ENCODE data around the gene TMEM218. TPM values are rescaled to one million over a fixed set of nuclear protein-coding genes. Genes with fewer than 3 reads are reported as not detected.

The TMEM218 gene
- total RNA-seq, 1 experiment from 2014 or later, result 17.9 TPM

DNA sequence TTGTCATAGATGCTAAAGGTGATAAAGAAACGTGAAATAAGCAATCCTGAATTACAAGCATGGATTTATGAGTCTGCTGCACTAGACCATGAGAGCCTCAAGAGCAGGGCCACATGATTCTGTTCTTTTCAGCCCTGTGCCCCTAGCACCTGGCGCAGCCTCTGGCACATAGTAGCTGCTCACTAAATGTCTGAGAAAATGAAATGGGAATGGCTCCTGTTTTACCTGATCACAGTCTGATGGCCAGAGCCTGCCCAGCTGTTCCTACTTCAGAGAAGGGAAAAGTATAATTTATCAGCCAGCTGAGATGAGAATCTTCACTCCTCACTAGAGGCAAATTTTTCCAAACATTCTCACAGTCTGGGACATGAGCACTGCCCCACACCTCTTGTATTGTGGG lies 42.4 kb upstream of the TMEM218 start:
- H2AFZ ChIP-seq (ENCODE audit: low read depth, low read length, poor library complexity, severe bottlenecking), result no peak overlapping the region
- ChIA-PET POLR2A (no interaction called here), CTCF (no interaction called here), RAD21 (ENCODE audit: low non-redundant PET in 1 of 2, low total read pairs in 2 of 2, uncharacterized antibody in 2 of 2, unreplicated experiment in 2 of 2) (no interaction called here)
- DNase-seq (ENCODE audit: low read depth, low spot score) (no peak), ATAC-seq (no peak)
- H3K79me2 ChIP-seq (ENCODE audit: insufficient read depth, low read length), result no peaks in the 10 kb centered on the region
- H3K4me1 ChIP-seq (ENCODE audit: control insufficient read depth in 1 of 2, insufficient read depth in 2 of 2, low read length in 2 of 2), result no peaks in the 10 kb centered on the region
- no peak overlapping the region for H3K4me2 ChIP-seq (ENCODE audit: low read length)
- H3K9me3 ChIP-seq (ENCODE audit: control insufficient read depth in 1 of 2, insufficient read depth in 1 of 2, low read depth in 1 of 2, low read length in 2 of 2), result no peaks in the 10 kb centered on the region; a peak in 1 of 4 replicates
- H3K27me3 ChIP-seq (ENCODE audit: insufficient read depth, low read length), result no peaks in the 10 kb centered on the region
- no peak overlapping the region for H3K4me3 ChIP-seq (replicated peaks in 1 of 2; ENCODE audit: low read depth in 1 of 2, low read length in 2 of 2)
- no peak for TF ChIP-seq SP1 (IDR thresholded peaks at IDR 0.05; ENCODE audit: low read depth)
- no peak for TF ChIP-seq POLR2A (IDR thresholded peaks at IDR 0.05; ENCODE audit: borderline replicate concordance, extremely low read depth, insufficient read depth, insufficient read length)
- TF ChIP-seq EZH2phosphoT487 (IDR thresholded peaks at IDR 0.05; ENCODE audit: borderline replicate concordance), result no peak
- H3K9me2 ChIP-seq (ENCODE audit: insufficient read depth), result no peaks in the 10 kb centered on the region
- no peak overlapping the region for H3K9ac ChIP-seq (ENCODE audit: low read length)
- H3K36me3 ChIP-seq (ENCODE audit: control insufficient read depth in 1 of 2, insufficient read depth in 2 of 2, low read length in 2 of 2), result no peaks in the 10 kb centered on the region
- intact Hi-C loops (cut with micrococcal nuclease), result no loop called here
- no peaks in the 10 kb centered on the region for H4K20me1 ChIP-seq (ENCODE audit: insufficient read depth)
- H3K27ac ChIP-seq (ENCODE audit: low read depth, low read length), result no peak overlapping the region
- no TSS peak for BruUV-seq (replicated peaks)

DNA sequence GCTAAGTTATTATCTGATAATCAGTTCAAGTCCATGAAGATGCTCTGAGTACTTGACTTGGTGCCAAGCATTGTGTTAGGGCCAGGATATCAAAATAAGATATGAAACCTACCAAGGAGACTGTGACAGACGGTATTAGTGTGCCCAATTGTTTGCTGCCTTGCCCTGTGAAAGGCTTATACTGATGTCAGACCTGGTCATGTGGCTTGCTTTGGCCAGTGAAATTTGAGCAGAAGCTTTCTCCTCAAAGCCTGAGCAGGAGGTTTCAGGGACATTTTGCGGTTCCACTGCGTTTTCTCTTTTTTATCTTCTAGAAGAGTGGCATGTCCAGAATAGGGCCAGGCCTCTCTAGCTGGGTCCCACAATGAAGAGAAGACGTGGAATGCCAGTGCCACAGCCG lies 37.3 kb upstream of the TMEM218 start:
- H3K9ac ChIP-seq (ENCODE audit: low read length), result no peak overlapping the region
- POLR2A ChIA-PET, result no interaction called here
- H3K9me2 ChIP-seq (ENCODE audit: insufficient read depth), result no peaks in the 10 kb centered on the region
- no peaks in the 10 kb centered on the region for H3K9me3 ChIP-seq (ENCODE audit: control insufficient read depth in 1 of 2, insufficient read depth in 1 of 2, low read depth in 1 of 2, low read length in 2 of 2)
- intact Hi-C loops (cut with micrococcal nuclease), result loop anchor here (10.0 kb wide), 2 partner anchors 196 to 256 kb away; no protein-coding TSS in a partner anchor
- H3K4me3 ChIP-seq (replicated peaks in 1 of 2; ENCODE audit: low read depth in 1 of 2, low read length in 2 of 2), result no peak overlapping the region
- no peaks in the 10 kb centered on the region for H4K20me1 ChIP-seq (ENCODE audit: insufficient read depth)
- TF ChIP-seq RAD21 (IDR thresholded peaks at IDR 0.05; ENCODE audit: low read depth) (no peak), POLR2A (IDR thresholded peaks at IDR 0.05; ENCODE audit: borderline replicate concordance, extremely low read depth, insufficient read depth, insufficient read length) (no peak)
- TF ChIP-seq, protein P1, sequence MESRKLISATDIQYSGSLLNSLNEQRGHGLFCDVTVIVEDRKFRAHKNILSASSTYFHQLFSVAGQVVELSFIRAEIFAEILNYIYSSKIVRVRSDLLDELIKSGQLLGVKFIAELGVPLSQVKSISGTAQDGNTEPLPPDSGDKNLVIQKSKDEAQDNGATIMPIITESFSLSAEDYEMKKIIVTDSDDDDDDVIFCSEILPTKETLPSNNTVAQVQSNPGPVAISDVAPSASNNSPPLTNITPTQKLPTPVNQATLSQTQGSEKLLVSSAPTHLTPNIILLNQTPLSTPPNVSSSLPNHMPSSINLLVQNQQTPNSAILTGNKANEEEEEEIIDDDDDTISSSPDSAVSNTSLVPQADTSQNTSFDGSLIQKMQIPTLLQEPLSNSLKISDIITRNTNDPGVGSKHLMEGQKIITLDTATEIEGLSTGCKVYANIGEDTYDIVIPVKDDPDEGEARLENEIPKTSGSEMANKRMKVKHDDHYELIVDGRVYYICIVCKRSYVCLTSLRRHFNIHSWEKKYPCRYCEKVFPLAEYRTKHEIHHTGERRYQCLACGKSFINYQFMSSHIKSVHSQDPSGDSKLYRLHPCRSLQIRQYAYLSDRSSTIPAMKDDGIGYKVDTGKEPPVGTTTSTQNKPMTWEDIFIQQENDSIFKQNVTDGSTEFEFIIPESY (IDR thresholded peaks at IDR 0.05; ENCODE audit: extremely low read depth, insufficient replicate concordance, low read length), result no peak
- CTCF ChIA-PET, result interaction anchor here (1.5 kb wide), 1 partner anchor 25 kb away, joined by 5 read pairs; no protein-coding TSS in a partner anchor
- H2AFZ ChIP-seq (ENCODE audit: low read depth, low read length, poor library complexity, severe bottlenecking), result no peak overlapping the region
- no peak overlapping the region for H3K27ac ChIP-seq (ENCODE audit: low read depth, low read length)
- ATAC-seq, result no peak
- H3K79me2 ChIP-seq (ENCODE audit: insufficient read depth, low read length), result no peaks in the 10 kb centered on the region
- RAD21 ChIA-PET (ENCODE audit: low non-redundant PET in 1 of 2, low total read pairs in 2 of 2, uncharacterized antibody in 2 of 2, unreplicated experiment in 2 of 2), result no interaction called here
- no peaks in the 10 kb centered on the region for H3K36me3 ChIP-seq (ENCODE audit: control insufficient read depth in 1 of 2, insufficient read depth in 2 of 2, low read length in 2 of 2)
- H3K4me1 ChIP-seq (ENCODE audit: control insufficient read depth in 1 of 2, insufficient read depth in 2 of 2, low read length in 2 of 2), result no peaks in the 10 kb centered on the region
- no TSS peak for BruUV-seq (replicated peaks)
- DNase-seq (ENCODE audit: low read depth, low spot score), result no peak
- no peaks in the 10 kb centered on the region for H3K27me3 ChIP-seq (ENCODE audit: insufficient read depth, low read length)
- no peak overlapping the region for H3K4me2 ChIP-seq (ENCODE audit: low read length)

Data from HCT116 (cell line).